GM21447 (cell line): ENCODE measurements around the gene AGAP1.

Experiments used
- ATAC-seq: cut with Tn5 transposase; IDR thresholded peaks from one replicate; pipeline ENCODE4 v1.9.1; 2021; ENCODE audit not compliant: unreplicated experiment

AGAP1 gene

DNA sequence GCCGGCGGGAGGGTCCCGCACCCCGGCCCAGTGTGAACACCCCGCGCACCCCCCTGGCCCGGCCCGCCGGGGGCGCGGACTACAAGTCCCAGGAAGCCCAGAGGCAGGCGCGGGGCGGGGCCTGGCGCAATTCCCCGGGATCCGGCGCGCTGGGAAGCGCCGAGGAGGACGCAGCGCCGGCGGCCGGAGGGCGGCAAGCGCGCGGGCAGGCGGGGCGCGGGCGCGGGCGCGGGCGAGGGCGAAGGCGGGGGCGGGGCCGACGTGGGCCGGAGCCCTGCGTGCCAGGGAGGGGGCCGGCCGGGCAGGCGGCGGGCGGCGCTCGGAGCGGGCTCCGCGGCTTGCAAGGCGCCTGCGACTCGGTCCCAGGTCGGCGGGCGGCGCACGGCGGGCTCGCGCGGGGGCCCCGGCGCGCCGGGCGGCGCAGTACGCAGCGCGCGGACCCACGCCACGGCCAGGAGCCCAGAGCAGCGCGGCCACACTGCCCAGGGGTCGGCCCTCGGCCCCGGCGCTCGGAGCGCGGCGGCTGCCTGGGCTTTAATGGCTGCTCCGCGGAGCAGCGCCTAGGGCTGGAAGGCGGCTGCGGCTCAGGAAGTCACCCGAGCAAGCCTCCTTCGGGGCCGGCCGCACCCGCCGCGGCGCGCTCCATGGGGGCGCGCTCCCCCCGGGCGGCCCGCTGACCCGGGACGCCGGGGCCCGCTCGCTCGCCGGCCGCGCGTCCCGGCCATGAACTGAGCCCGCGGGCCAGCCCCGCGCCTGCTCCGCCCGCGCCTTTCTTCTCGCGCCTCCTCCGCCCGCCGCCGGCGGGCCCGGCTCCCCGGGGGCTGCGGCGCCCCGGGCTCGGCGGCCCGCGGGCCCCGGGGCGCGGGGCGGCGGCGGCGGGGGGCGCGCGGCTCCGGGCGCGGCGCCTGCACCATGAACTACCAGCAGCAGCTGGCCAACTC, at the start of gene AGAP1:
TSS of gene AGAP1 (plus strand) at position 269 of the 941 bp plus-strand sequence.
- ATAC-seq = no peak

DNA sequence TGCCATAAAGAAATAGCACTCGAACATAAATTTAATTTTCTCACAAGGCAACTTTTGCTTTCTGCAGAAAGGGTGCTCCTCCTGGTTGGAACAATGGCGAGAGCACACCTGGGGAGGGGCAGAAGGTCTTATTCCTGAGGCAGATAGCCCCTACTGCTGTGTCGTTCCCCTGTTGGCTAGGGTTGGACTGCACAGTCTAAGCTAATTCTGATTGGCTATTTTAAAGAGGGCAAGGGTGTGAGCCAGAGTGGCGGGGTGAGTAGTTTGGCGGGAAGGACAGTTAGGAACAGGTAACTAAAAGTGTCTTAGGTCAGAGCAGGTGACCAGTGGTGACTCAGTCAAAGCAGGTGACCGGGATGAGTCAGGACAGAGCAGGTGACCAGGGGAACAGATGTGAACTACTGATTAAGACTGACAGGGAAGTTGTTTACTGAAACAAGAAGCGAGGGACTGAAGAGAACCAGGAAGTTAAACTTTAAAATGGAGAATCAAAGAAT, 49.7 kb upstream of the AGAP1 start:
- no peak for ATAC-seq

DNA sequence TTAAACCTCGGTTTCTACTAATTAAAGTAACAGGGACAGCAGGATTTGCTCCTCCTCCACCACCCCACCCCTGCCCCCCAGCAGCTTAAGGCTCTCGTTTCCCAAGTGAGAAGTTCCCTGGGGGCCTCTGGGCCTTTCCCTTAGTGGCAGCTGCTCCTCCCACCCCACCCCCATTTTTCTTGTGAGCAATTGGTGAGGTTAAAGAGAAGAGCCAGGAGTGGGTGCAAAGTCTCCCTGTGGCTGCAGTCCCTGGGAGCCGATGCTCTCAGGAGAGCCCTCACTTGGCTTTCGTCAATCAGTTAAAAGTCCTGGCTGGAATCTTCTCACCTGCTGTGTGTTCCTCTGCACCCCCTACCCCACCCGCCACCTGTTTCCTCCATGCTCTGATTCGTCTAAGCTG, 48.7 kb upstream of the AGAP1 start:
- no peak for ATAC-seq

DNA sequence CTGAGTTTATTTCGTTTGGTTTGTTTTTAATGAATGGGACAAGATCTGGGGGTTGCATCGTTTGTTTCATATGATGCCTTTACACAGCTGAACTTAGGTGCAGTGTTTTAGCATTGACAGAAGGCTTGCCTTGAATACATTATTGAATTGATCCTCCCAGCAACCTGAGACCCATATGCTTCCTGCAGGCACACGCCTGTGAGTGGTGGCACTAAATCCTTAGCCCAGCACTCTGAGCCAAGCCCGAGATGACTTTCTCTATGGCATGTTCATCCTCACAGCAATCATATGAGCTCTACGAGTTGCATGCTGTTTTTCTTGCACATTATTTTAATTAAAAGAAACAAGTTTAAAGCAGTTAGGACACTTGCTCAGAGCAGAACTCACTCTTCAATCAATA, 47.8 kb upstream of the AGAP1 start:
- no peak for ATAC-seq

DNA sequence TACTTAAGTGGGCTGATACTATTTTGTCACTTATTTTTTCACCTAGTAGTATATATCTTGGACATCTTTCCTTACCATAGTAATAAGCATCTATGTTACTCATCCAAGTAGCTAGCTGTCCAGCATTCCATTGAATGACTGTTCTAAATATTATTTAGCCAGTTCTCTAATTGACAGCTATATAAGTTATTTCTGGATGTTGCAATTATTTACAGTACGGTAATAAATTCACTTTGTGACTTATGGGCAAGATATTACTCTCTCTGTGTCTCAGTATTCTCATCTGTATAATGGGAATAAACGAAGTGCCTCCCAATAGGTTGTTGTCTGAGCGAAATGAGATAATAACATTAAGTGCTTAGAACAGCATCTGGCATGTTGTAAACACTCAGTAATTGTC, 46.6 kb upstream of the AGAP1 start:
- ATAC-seq = no peak

DNA sequence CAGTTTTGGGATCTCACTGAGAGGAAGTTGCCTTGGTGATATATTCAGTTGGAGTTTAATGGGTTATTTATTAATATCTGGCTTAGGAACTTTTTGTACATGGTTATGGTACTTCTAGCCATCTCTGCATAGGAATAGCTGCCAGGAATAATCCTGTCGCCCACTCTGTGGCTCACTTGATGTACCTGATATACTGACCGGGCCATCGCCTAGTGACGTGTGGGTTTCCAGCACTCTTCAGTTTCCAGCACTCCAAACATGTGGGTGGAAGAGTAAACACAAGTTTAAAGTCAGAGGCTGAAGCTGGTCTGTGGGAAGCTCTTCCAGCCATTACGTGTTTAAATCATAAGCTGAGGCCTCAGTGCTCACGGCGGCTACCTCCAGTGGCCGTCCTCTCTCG, 44.3 kb upstream of the AGAP1 start:
- no peak for ATAC-seq

DNA sequence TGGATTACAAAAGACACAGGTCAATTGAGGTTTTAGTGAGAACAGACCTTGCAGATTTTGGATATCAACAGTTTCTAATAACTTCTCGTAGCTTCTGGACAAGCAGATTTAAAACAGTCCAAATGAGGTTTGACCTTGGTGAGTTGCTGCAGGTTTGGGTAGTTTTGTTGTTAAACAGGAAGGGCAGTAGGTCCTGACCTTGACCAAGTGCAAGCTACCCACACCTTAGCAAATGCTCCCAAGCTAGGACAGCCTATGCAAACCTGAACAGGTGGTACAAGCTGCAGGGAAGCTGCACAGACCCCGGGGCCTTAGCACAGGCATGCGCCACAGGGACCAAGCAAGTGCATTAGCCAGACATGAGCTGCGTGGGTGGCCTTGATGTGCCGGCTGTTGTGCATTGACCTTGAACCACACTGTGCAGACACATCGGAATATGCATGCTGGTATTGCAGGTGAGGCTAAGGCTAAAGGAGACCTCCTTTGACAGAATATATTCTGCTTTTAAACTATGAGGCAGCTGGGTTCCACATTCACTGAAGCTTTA, 40.2 kb upstream of the AGAP1 start:
- no peak for ATAC-seq

DNA sequence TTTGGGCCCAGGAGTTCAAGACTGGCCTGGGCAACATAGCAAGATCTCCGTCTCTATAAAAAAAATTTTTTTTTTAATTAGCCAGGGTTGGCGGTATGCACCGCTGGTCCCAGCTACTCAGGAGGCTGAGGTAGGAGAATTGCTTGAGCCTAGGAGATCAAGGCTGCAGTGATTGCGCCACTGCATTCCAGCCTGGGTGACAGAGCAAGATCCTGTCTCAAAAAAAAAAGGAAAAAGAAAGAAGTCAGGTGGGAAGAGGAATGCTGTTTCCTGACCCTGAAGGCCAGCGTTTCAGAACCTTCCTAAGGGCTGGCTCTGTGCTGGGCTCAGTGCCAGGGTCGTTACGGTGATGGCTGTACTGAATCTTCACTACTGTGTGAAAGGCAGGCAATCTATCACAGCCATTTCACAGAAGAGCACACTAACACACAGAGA, 35.0 kb upstream of the AGAP1 start:
- ATAC-seq = no peak

DNA sequence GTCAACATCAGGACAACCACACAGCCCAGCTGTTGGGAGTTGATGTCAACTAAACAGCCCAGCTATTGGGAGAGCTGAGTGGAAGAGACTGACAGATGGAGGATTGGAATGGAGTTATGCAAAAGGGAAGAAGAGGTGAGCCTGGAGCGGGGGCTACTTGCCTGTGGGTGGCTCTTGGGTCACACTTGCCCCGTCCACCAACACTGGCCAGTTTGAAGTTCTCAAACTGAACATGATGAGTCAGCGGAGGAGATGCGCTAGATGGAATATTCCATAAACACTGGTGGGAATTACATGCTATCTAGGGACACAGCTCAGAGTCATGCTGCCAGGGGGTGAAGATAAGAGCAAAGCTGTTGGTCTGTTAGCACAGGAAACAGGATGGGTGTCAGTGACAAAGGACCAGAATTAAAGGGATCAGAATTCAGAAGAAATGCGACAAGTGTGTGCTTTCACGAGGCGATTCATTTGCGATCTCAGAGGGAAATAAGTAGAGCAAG, 33.2 kb upstream of the AGAP1 start:
- ATAC-seq = no peak

DNA sequence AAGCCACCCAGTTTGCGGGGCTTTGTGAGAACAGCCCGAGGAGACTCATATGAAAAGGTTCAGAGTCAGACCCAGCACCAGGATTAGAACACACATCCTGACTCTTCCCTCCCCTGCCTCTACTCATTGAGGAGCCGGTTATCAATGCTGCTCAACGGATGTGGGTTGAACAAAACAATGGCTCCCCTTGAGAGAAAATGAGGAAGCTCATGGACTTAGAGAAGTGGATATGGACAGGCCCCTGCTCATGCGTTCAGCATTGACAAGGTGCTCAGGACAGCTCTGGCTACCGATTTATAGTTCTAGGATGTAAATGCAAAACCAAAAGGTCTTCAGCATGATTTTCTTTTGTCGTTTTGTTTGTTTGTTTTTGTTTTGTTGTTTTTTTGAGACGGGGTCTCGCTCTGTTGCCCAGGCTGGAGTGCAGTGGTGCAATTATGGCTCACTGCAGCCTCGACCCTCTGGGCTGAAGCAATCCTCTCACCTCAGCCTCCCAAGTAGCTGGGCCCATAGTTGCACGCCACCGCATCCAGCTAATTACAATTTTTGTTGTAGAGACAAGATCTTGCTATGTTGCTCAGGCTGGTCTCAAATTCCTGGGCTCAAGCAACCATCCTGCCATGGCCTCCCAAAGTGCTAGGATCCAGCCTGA, 32.0 kb upstream of the AGAP1 start:
- ATAC-seq = no peak

DNA sequence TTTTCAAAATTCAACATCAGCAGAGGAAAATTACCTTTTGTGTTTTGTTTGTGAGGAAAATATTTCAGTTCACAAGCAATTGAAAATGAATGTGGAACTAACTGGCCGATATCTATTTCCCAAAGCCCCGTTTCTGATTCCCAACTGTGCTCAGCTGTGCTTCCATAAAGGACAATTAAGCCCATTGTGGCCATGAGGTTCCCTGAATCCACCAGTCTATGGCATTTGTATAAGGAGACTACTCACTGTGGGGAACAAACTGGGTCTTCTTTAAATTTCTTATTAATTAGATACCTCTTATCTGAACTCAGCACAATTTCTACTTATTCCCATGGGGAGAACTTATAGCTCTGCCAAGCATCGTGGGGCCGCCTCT, 31.4 kb upstream of the AGAP1 start:
- no peak for ATAC-seq

DNA sequence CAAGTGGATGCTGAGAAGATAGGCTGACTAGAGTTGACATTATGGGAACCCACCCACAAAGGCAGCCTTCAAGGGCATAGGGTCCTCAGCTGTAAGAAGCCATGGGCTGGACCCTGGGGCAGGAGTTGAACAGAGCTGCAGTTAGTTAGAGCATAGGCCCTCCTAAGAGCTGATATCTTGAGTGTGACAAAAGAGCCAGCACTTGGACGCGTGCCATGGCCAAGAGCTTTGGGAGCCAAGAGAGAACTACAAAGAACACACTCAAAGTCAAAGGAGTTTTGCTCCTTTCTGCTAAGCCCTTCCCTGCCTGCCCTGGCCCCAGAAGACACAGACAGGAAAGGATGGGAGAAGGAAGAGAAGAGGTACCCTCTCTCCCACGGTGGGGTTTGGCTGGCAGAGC, 29.9 kb upstream of the AGAP1 start:
- no peak for ATAC-seq

DNA sequence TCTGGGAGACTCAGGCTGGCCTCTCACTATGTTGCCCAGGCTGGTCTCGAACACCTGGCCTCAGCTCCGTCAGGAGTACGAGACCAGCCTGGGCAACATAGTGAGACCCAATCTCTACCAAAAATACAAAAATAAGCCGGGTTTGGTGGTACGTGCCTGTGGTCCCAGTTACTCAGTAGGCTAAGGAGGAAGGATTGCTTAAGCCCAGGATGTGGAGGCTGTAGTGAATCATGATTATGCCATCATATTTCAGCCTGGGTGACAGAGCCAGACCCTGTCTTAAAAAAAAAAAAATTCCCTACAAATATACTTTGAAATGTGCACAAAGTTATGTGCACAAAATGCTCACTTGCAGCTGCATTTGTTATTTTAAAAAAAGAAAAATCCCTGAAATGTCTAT, 26.3 kb upstream of the AGAP1 start:
- ATAC-seq = no peak

DNA sequence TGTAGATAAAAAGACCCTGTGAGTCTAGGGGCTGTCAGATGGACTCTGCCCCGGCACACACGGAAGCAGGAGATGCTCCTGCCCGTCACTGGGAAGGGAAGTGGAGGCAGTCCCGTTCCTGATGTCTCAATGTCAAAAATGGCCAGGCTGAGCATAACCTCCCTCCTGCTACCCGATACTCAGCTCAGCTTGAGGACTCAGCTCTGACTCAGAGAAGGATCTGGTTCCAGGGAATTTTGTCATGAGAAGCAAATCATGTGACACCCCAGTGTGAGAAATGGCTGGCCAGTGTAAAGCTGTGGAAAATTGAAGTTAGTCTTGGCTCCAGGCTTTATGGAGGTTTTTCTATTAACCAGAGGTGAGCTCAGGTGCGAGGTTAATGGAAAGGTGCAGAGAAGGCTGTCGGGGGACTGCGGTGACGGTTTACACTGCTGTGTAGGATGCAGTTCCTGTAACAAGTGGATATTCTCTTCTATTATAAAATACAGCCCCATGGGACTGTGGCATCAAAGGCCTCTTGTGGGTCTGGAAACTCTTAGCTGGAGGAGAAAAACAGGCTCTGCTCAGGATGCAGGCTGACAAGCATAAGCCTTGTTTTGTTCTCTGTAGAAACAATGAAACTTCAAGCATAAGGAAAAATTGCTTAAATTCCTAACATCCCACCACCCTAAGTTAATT, 24.7 kb upstream of the AGAP1 start:
- no peak for ATAC-seq

DNA sequence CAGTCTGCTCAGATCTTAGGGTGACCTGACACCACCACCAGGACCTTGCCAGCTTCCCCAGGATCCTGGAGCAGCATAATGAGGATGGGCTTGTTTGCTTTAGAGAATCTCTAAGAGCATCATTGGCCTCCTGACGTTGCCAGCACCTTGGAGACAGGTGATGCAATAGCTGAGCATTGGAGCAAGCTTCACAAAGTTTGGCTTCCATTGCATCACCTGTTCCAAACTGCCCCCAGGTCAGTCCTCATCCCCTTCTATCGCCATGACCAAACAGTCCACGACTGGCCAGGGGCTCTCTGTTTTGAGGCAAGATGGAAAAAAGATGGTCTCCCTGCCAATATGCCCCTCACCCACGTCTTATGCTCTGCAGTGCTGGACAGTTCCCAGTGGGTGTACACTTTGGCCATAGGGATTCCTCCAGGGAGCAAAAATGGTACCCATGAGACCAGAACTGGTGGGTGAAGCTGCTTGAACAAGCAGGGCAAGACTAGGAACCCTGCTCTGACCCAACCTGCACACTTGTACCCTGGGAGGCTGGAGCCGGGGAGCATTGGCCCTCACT, 22.6 kb upstream of the AGAP1 start:
- no peak for ATAC-seq

DNA sequence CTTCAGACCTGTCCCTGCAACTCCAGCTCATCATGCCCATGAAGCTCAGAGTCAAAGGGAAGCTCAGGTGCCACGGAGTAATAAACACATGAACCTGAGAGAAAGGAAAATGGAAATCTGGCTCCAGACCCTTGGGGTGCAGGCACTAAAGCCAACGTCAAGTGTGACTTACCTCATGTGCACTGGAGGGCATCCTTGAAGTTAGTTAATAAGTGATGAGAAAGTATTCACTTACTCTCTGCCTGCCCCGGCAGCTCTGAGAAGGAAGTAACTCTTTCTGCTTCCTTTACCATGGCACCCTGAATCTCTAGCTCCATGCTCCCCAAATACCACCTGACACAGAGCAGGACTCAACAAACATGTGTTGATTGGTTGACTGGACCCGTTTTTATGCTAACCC, 21.4 kb upstream of the AGAP1 start:
- no peak for ATAC-seq

DNA sequence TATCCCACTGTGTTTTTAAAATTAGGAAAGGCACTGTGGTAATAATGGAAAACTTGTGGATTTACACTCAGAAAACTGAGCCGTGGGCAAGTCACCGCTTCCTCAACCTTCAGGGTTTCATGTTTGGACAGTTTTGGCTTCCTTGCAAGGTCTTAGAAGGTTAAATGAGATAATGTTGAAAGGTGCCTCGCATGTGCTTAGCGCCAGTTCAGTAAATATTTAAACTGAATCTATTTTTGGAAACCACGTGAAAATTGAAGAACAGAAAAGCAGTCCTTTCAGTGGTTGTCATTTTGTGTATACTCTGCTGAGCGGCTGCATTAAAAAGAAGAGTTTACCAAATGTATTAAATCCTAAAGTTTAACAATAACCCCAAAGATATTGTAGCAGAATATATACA, 15.2 kb upstream of the AGAP1 start:
- no peak for ATAC-seq

DNA sequence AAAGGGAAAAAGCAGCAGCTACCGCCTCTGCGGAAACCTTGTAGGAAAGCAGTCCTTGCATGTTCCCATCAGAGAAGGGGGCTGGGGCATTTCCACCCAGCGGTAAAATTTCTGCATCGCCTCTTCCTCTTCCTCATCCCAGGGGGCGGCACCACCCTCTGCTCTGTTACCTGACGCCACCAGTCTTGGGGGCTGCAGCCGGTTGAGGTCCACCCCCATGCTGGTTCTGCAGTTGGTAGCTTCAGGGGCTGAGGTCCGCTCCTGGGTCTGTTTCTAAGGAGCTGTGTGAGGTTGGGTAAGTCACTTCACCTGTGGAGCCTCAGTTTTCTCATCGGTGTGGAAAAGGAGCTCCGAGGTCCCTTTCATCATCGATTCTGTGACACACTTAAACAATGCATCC, 14.2 kb upstream of the AGAP1 start:
- ATAC-seq = no peak

DNA sequence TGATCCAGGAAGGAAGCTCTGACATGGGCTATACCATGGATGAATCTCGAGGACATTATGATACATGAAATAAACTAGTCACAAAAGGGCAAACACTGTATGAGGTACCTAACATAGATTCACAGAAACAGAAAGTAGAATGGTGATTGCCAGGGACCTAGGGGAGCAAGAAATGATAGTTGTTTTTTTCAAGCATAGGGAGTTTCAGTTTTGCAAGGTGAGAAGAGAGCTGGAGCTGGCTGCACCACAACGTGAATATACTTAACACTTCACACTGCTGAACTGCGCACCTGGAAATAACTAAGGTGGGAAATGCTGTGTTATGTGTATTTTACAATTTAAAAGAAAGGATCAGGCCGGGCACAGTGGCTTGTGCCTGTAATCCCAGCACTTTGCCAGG, 13.2 kb upstream of the AGAP1 start:
- no peak for ATAC-seq

DNA sequence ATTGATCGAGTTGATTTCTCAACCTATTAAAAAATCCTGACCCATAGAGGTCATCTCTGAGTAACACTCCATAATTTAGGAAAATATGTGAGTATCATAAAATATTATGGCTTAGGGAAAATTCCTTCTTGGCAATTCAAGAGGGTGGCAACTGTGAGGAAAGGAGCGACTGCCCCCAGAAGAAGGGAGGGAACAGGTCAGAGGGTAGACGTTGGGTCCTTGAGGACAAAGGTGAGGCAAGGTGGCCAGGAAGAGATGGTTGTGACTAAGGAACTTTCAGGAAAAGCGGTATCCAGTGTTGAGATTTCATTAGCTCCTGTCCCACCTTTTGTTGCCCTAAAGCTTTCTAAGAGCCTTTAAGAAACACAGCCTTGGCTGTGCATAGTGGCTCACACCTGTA, 10.5 kb upstream of the AGAP1 start:
- no peak for ATAC-seq

DNA sequence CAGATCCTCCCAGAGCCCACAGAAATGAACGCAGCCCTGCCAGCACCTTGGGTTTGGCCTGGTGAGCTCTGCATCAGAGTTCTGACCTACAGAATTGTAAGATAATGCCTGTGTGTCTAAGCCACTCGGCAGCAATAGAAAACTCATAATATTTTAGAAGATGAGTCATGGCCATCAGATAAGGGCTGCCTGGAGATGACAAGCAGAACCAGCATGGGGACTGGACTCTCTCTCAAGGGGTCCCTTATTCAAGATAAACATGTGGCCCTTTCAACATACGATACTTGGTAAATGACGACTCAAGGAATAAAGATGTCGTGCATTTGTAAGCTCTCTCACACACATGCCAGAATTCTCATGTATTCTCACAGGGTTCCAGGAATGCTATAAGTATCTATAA, 8.5 kb upstream of the AGAP1 start:
- ATAC-seq = no peak
